SJSA1 (cell line): ENCODE data around the gene USP35. TPM values are rescaled to one million over a fixed set of nuclear protein-coding genes. Genes with fewer than 3 reads are reported as not detected.

Source experiments
- DNase-seq, 2 experiments: peaks; one replicate each; pipeline ENCODE4 v3.0.0-alpha.2; 2015 to 2020; ENCODE audit warnings: low spot score in 2 of 2, low read depth in 1 of 2
- H3K27ac ChIP-seq: fragments of 250-450 bp; sonication (Bioruptor Pico); 2 replicates; pipeline ENCODE4 v1.5.1; 2020; ENCODE audit warnings: mild to moderate bottlenecking, moderate library complexity
- H3K27me3 ChIP-seq: fragments of 250-450 bp; sonication (Bioruptor Pico); replicated peaks from 2 replicates; pipeline ENCODE4 v1.5.1; 2020; ENCODE audit warnings: mild to moderate bottlenecking, moderate library complexity
- H3K36me3 ChIP-seq: fragments of 250-450 bp; sonication (Bioruptor Pico); 2 replicates; pipeline ENCODE4 v1.5.1; 2020; ENCODE audit warnings: mild to moderate bottlenecking
- H3K4me1 ChIP-seq: fragments of 250-450 bp; sonication (Bioruptor Pico); replicated peaks from 2 replicates; pipeline ENCODE4 v1.6.1; 2021; ENCODE audit warnings: mild to moderate bottlenecking
- H3K4me3 ChIP-seq: fragments of 250-450 bp; sonication (Bioruptor Pico); 2 replicates; pipeline ENCODE4 v1.5.1; 2020; ENCODE audit warnings: mild to moderate bottlenecking
- H3K9me3 ChIP-seq: fragments of 250-450 bp; sonication (Bioruptor Pico); replicated peaks from 2 replicates; pipeline ENCODE4 v1.5.1; 2020; ENCODE audit warnings: mild to moderate bottlenecking
- total RNA-seq: library from RNA; depleted of rRNA; stranded (reverse); fragments of >200 nt; shearing (Covaris generic); gene quantifications from 2 replicates; pipeline ENCODE4 v1.2.3, GENCODE V29; 2014; rRNA removed

Gene USP35
- total RNA-seq, 1 experiment from 2014 or later, result 3.4 TPM

- no peak overlapping the region for H3K4me3 ChIP-seq
Observed at GRCh38 chr11:78253797-78254196, 65.1 kb downstream of the USP35 start.

DNA sequence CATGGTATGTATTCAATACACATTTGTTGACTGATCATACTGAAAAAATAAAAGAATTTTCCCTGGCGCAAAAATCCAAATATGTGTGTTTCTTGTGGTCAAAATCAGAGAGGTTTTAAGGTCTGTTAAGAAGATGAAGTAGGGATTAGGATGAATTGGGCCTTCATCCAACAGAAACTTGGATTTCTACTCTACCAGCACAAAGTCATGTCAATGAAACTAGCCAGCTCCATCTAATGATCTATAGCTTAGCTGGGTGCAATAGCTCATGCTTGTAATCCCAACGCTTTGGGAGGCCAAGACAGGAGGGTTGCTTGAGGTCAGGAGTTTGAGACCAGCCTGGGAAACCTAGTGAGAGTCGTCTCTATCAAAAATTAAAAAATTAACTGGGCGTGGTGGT is 65.5 kb downstream of the USP35 start:
- H3K27ac ChIP-seq, result no peak overlapping the region
- no peaks in the 10 kb centered on the region for H3K36me3 ChIP-seq
- no peaks in the 10 kb centered on the region for H3K9me3 ChIP-seq
- no peaks in the 10 kb centered on the region for H3K4me1 ChIP-seq
- no peaks in the 10 kb centered on the region for H3K27me3 ChIP-seq
- no peak overlapping the region for H3K4me3 ChIP-seq
- no peak for DNase-seq

More at GRCh38 chr11:78253797-78254196, 65.1 kb downstream of the USP35 start:
- Histone ChIP-seq H3K36me3 (no peaks in the 10 kb centered on the region), H3K9me3 (no peaks in the 10 kb centered on the region), H3K4me1 (no peaks in the 10 kb centered on the region), H3K27ac (no peak overlapping the region), H3K27me3 (no peaks in the 10 kb centered on the region)
- DNase-seq, result no peak

- Histone ChIP-seq H3K4me1 (no peaks in the 10 kb centered on the region), H3K4me3 (no peak overlapping the region), H3K27me3 (no peaks in the 10 kb centered on the region), H3K27ac (no peak overlapping the region), H3K36me3 (no peaks in the 10 kb centered on the region), H3K9me3 (no peaks in the 10 kb centered on the region)
- no peak for DNase-seq
Observed at GRCh38 chr11:78255919-78256318, 67.2 kb downstream of the USP35 start.

GRCh38 chr11:78256962-78257361 is 68.2 kb downstream of the USP35 start:
- no peak overlapping the region for H3K4me3 ChIP-seq
- H3K27ac ChIP-seq, result no peak overlapping the region
- H3K9me3 ChIP-seq, result no peaks in the 10 kb centered on the region
- H3K27me3 ChIP-seq, result no peaks in the 10 kb centered on the region
- no peaks in the 10 kb centered on the region for H3K36me3 ChIP-seq
- H3K4me1 ChIP-seq, result no peaks in the 10 kb centered on the region
- DNase-seq, result no peak

- Histone ChIP-seq H3K4me3 (no peak overlapping the region), H3K4me1 (no peaks in the 10 kb centered on the region), H3K9me3 (no peaks in the 10 kb centered on the region), H3K27me3 (no peaks in the 10 kb centered on the region), H3K36me3 (no peaks in the 10 kb centered on the region), H3K27ac (no peak overlapping the region)
- DNase-seq, result no peak
Observed at GRCh38 chr11:78257654-78258053, 68.9 kb downstream of the USP35 start.

DNA sequence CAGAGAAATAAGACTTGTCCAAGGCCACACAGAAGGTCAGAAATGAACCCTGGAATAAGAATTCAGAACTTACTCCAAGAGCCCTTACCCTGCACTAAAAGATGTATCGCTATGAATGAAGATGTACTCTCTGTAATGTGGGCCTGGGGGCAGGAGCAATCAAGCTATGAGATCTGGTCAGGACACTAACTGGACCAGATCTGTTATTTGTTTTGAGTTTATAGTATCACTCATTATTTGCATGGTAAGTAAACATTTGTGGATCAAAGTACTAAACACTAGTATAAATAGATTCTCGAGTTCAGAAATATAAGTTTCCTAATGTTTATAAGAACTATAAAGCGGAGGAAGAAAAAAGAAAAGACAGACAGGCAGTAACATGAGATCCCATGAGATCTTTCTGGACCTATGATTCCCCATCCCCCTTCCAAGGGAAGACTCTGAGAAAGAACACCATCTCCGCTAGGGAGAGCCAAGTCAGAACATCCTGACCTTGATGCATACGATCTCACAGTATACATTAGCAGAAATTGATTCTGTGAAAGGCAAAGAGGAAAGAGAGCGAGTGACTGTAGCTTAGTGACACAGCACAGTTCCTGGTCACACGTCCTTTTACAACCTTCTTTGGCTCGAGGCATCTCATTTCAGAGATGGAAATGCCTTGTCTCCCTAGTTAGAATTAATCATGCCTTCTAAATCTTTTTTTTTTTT is 71.2 kb downstream of the USP35 start:
- H3K4me1 ChIP-seq, result no peaks in the 10 kb centered on the region
- no peaks in the 10 kb centered on the region for H3K36me3 ChIP-seq
- no peaks in the 10 kb centered on the region for H3K27me3 ChIP-seq
- H3K4me3 ChIP-seq, result no peak overlapping the region
- no peaks in the 10 kb centered on the region for H3K9me3 ChIP-seq
- no peak for DNase-seq
- H3K27ac ChIP-seq, result no peak overlapping the region

DNA sequence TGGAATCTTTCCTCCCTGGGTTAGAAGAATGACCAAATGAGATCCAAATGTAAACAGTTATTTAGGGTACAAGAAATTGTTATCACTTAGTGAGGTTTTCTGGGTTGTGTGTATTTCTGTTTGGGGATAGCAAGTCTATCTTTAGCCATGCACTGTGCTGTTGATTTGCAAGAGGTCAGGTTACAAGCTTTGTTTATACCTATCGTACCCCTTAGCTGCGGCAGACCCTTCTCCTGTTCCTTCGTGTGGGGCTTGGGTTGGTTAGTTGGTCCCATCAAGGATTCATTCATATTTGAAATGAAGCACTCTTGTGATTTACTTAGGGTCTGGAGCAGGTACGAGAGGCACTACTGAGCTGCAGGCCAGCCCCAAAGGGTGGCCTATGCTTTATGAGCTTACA is 72.6 kb downstream of the USP35 start:
- Histone ChIP-seq H3K27me3 (no peaks in the 10 kb centered on the region), H3K27ac (no peak overlapping the region), H3K9me3 (no peaks in the 10 kb centered on the region), H3K4me1 (no peaks in the 10 kb centered on the region), H3K36me3 (no peaks in the 10 kb centered on the region), H3K4me3 (no peak overlapping the region)
- no peak for DNase-seq

DNA sequence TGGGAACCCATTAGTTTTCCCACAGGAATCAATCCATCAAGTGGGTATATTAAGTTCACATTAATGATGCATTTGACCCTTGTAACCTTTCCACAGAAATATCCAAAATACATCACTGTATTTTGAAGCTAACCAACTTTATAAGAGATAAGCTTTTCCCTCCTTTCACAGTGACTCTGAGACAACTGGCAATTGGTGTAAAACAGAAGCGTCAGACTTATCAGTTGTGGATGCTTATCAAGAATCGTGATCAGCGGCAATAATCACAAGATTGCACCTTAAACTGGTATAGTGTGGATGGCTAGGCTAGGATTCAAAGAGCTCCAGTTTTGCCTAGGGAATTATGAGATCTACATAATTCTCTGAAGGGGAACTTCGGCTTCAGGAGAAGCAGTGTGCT is 73.1 kb downstream of the USP35 start:
- no peak for DNase-seq
- no peak overlapping the region for H3K27ac ChIP-seq
- no peaks in the 10 kb centered on the region for H3K36me3 ChIP-seq
- no peak overlapping the region for H3K4me3 ChIP-seq
- H3K9me3 ChIP-seq, result no peaks in the 10 kb centered on the region
- no peaks in the 10 kb centered on the region for H3K4me1 ChIP-seq
- no peaks in the 10 kb centered on the region for H3K27me3 ChIP-seq

DNA sequence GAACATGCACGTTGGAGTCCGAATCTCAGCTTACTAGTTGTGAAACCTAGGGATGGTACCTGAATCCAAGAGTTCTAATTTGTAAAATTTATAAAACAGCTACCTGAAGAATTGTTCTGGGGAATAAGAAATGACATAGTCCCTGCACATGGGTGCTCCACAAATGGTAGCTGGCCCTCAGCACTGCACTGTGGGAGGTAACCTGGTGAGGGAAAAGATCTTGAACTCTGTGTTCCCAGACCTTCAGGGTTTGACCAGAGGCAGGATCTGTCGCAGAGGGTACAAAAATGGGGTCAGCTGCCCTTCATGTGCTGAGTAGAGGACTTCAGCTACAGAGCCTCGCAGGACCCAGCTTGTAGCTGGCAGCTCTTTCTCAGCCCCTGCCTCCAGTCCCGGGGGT is 73.5 kb downstream of the USP35 start:
- Histone ChIP-seq H3K4me3 (no peak overlapping the region), H3K36me3 (no peaks in the 10 kb centered on the region), H3K9me3 (no peaks in the 10 kb centered on the region), H3K27ac (no peak overlapping the region), H3K27me3 (no peaks in the 10 kb centered on the region), H3K4me1 (no peaks in the 10 kb centered on the region)
- no peak for DNase-seq

- Histone ChIP-seq H3K9me3 (no peaks in the 10 kb centered on the region), H3K27me3 (no peaks in the 10 kb centered on the region), H3K36me3 (no peaks in the 10 kb centered on the region), H3K27ac (no peak overlapping the region), H3K4me1 (no peaks in the 10 kb centered on the region), H3K4me3 (no peak overlapping the region)
- DNase-seq, result no peak
Observed at GRCh38 chr11:78262691-78263090, 74.0 kb downstream of the USP35 start.

Other genes with a start within 250 kb of the USP35 start
- 13.9 and 14.3 TPM in 2 replicates for gene INTS4, start 194.3 kb upstream of the USP35 start, total RNA-seq
- gene KCTD14, start 165.6 kb upstream of the USP35 start, total RNA-seq, result 2.3 and 7.7 TPM in 2 replicates
- not detected in 2 replicates for gene THRSP, start 125.1 kb upstream of the USP35 start, total RNA-seq
- gene NDUFC2, start 109.1 kb upstream of the USP35 start, total RNA-seq, result 100 and 179 TPM in 2 replicates
- gene ALG8, start 49.3 kb upstream of the USP35 start, total RNA-seq, result 41.7 and 41.8 TPM in 2 replicates
- 2.1 and 5.7 TPM in 2 replicates for gene KCTD21, start 293 bp upstream of the USP35 start, total RNA-seq
- 3.1 and 3.2 TPM in 2 replicates for gene GAB2, start 228.9 kb downstream of the USP35 start, total RNA-seq